ENCODE results near the gene TGFBI. TPM values are rescaled to one million over a fixed set of nuclear protein-coding genes. Genes with fewer than 3 reads are reported as not detected.

The TGFBI gene
- total RNA-seq, 1 experiment from 2014 or later = 115 TPM

- CTCF ChIA-PET = interaction anchor here (0.9 kb wide), 1 partner anchor 19 kb away, joined by 3 read pairs; no protein-coding TSS in a partner anchor
- POLR2A ChIA-PET (ENCODE audit: low non-redundant PET) = no interaction called here
- H3K4me1 ChIP-seq (ENCODE audit: insufficient read depth, low read length, poor library complexity, severe bottlenecking) = peaks cover 70% of the 10 kb centered on the region
- peak; percentile 69 for DNase-seq (ENCODE audit: low spot score)
- no peaks in the 10 kb centered on the region for H3K27me3 ChIP-seq (replicated peaks; ENCODE audit: insufficient read depth, low read depth, low read length, poor library complexity)
- intact Hi-C loops (cut with micrococcal nuclease; ENCODE audit: unreplicated experiment) = no loop called here
- H3K27ac ChIP-seq (ENCODE audit: low read depth, low read length, poor library complexity, severe bottlenecking) = peak overlapping the region; percentile 64
- H3K36me3 ChIP-seq (ENCODE audit: insufficient read depth, low read length, poor library complexity, severe bottlenecking) = no peaks in the 10 kb centered on the region
- H3K4me3 ChIP-seq (ENCODE audit: low read depth, low read length, poor library complexity, severe bottlenecking) = no peak overlapping the region
- TF ChIP-seq CTCF (conservative IDR thresholded peaks at IDR 0.05; ENCODE audit: low read depth, low read length) = no peak
- no peak for TF ChIP-seq EZH2 (IDR thresholded peaks at IDR 0.05; ENCODE audit: borderline replicate concordance, low read depth, low read length, poor library complexity, severe bottlenecking)
- no peaks in the 10 kb centered on the region for H3K9me3 ChIP-seq (ENCODE audit: low read depth, low read length, poor library complexity, severe bottlenecking)
- no TSS peak for BruUV-seq (replicated peaks)
Observed at GRCh38 chr5:136012041-136012804, 16.6 kb upstream of the TGFBI start.

GRCh38 chr5:136013559-136013958, 15.2 kb upstream of the TGFBI start:
- TF ChIP-seq EZH2 (IDR thresholded peaks at IDR 0.05; ENCODE audit: borderline replicate concordance, low read depth, low read length, poor library complexity, severe bottlenecking) (no peak), CTCF (conservative IDR thresholded peaks at IDR 0.05; ENCODE audit: low read depth, low read length) (no peak)
- BruUV-seq (replicated peaks) = no TSS peak
- Histone ChIP-seq H3K4me3 (ENCODE audit: low read depth, low read length, poor library complexity, severe bottlenecking) (no peak overlapping the region), H3K36me3 (ENCODE audit: insufficient read depth, low read length, poor library complexity, severe bottlenecking) (no peaks in the 10 kb centered on the region), H3K4me1 (ENCODE audit: insufficient read depth, low read length, poor library complexity, severe bottlenecking) (peaks cover 69% of the 10 kb centered on the region), H3K27me3 (replicated peaks; ENCODE audit: insufficient read depth, low read depth, low read length, poor library complexity) (no peaks in the 10 kb centered on the region), H3K27ac (ENCODE audit: low read depth, low read length, poor library complexity, severe bottlenecking) (no peak overlapping the region), H3K9me3 (ENCODE audit: low read depth, low read length, poor library complexity, severe bottlenecking) (no peaks in the 10 kb centered on the region)
- DNase-seq (ENCODE audit: low spot score) = no peak
- intact Hi-C loops (cut with micrococcal nuclease; ENCODE audit: unreplicated experiment) = no loop called here
- POLR2A ChIA-PET (ENCODE audit: low non-redundant PET) = no interaction called here
- CTCF ChIA-PET = no interaction called here

- H3K9me3 ChIP-seq (ENCODE audit: low read depth, low read length, poor library complexity, severe bottlenecking) = no peaks in the 10 kb centered on the region
- no peaks in the 10 kb centered on the region for H3K36me3 ChIP-seq (ENCODE audit: insufficient read depth, low read length, poor library complexity, severe bottlenecking)
- H3K27me3 ChIP-seq (replicated peaks; ENCODE audit: insufficient read depth, low read depth, low read length, poor library complexity) = no peaks in the 10 kb centered on the region
- ChIA-PET CTCF (no interaction called here), POLR2A (ENCODE audit: low non-redundant PET) (no interaction called here)
- peaks cover 77% of the 10 kb centered on the region for H3K4me1 ChIP-seq (ENCODE audit: insufficient read depth, low read length, poor library complexity, severe bottlenecking)
- intact Hi-C loops (cut with micrococcal nuclease; ENCODE audit: unreplicated experiment) = no loop called here
- no peak overlapping the region for H3K27ac ChIP-seq (ENCODE audit: low read depth, low read length, poor library complexity, severe bottlenecking)
- no peak overlapping the region for H3K4me3 ChIP-seq (ENCODE audit: low read depth, low read length, poor library complexity, severe bottlenecking)
- no peak for DNase-seq (ENCODE audit: low spot score)
- no TSS peak for BruUV-seq (replicated peaks)
- TF ChIP-seq EZH2 (IDR thresholded peaks at IDR 0.05; ENCODE audit: borderline replicate concordance, low read depth, low read length, poor library complexity, severe bottlenecking) (no peak), CTCF (conservative IDR thresholded peaks at IDR 0.05; ENCODE audit: low read depth, low read length) (no peak)
Observed at GRCh38 chr5:136014049-136015002, 14.5 kb upstream of the TGFBI start.
